Naive thymus-derived CD4-positive, alpha-beta T cell (primary cell): ENCODE measurements around the gene CMTR2. TPM values are rescaled to one million over a fixed set of nuclear protein-coding genes. Genes with fewer than 3 reads are reported as not detected.
"Not testable (repeated sequence)": the region's sequence is repeated elsewhere in the genome, so short reads cannot be mapped to it uniquely, and the experiment has no call there.

Experiments used
- ATAC-seq: fragments of 150-1000 bp; cut with Tn5 transposase; 2 replicates; pipeline ENCODE4 v1.10.0; 2021; ENCODE audit warnings: mild to moderate bottlenecking, moderate library complexity
- CTCF ChIA-PET: fragments of 350-600 bp; sonication (Branson Sonifier 250); formaldehyde crosslinking; loops from one replicate; lab custom pipeline; 2021; ENCODE audit warnings: antibody characterized with exemption; lab: Charles Lee
- POLR2A ChIA-PET: fragments of 350-600 bp; sonication (Branson Sonifier 250); formaldehyde crosslinking; loops from one replicate; lab custom pipeline; 2021; ENCODE audit warnings: antibody characterized with exemption, inconsistent platforms; lab: Charles Lee
- DNase-seq, 9 donors: peaks; one replicate each; pipeline versions ENCODE4 v3.0.0 to v3.0.0-alpha.2; 2020 to 2022; ENCODE audit warnings: mixed read lengths in 1 of 9
- H3K27ac ChIP-seq: one replicate; pipeline ENCODE4 v1.7.0; 2013; ENCODE audit warnings: mild to moderate bottlenecking, low read depth, low read length, moderate library complexity
- H3K27me3 ChIP-seq, 2 donors: one replicate each; pipeline ENCODE4 v1.7.0; 2013; ENCODE audit warnings: low read length in 2 of 2, mild to moderate bottlenecking in 2 of 2, moderate library complexity in 2 of 2; ENCODE audit not compliant: control insufficient read depth in 2 of 2, insufficient read depth in 2 of 2
- H3K36me3 ChIP-seq, 3 experiments: 1 replicate in 2 of 3; 2 replicates in 1 of 3; pipeline ENCODE4 v1.7.0; 2013; ENCODE audit warnings: low read length in 3 of 3, mild to moderate bottlenecking in 3 of 3, moderate library complexity in 1 of 3; ENCODE audit not compliant: insufficient read depth in 3 of 3, control insufficient read depth in 2 of 3
- H3K4me1 ChIP-seq, 2 donors: one replicate each; pipeline ENCODE4 v1.7.0; 2013; ENCODE audit warnings: low read length in 2 of 2, mild to moderate bottlenecking in 2 of 2, moderate library complexity in 1 of 2; ENCODE audit not compliant: control insufficient read depth in 2 of 2, insufficient read depth in 2 of 2
- H3K4me3 ChIP-seq: 2 replicates; pipeline ENCODE4 v1.7.0; 2013; ENCODE audit warnings: mild to moderate bottlenecking, low read length
- H3K9me3 ChIP-seq, 3 experiments: 1 replicate in 2 of 3; 2 replicates in 1 of 3; pipeline ENCODE4 v1.7.0; 2013; ENCODE audit warnings: low read length in 3 of 3; ENCODE audit not compliant: control insufficient read depth in 2 of 3
- H3K27ac Mint-ChIP-seq, 9 donors: one replicate each; pipeline ENCODE4 v1.8.0; 2020 to 2022; ENCODE audit warnings: mixed read lengths in 9 of 9, mild to moderate bottlenecking in 8 of 9, moderate library complexity in 5 of 9, inconsistent platforms in 2 of 9
- H3K27me3 Mint-ChIP-seq, 5 donors: one replicate each; pipeline ENCODE4 v1.8.0; 2021 to 2022; ENCODE audit warnings: mixed read lengths in 5 of 5, mild to moderate bottlenecking in 1 of 5
- H3K36me3 Mint-ChIP-seq, 5 donors: one replicate each; pipeline ENCODE4 v1.8.0; 2020 to 2022; ENCODE audit warnings: mixed read lengths in 5 of 5, mild to moderate bottlenecking in 3 of 5, inconsistent platforms in 1 of 5
- H3K4me1 Mint-ChIP-seq, 7 donors: one replicate each; pipeline ENCODE4 v1.8.0; 2020 to 2022; ENCODE audit warnings: mixed read lengths in 7 of 7, mild to moderate bottlenecking in 3 of 7, inconsistent platforms in 1 of 7
- H3K4me3 Mint-ChIP-seq, 10 donors: one replicate each; pipeline ENCODE4 v1.8.0; 2020 to 2022; ENCODE audit warnings: mild to moderate bottlenecking in 10 of 10, mixed read lengths in 10 of 10, moderate library complexity in 6 of 10, inconsistent platforms in 2 of 10
- H3K9me3 Mint-ChIP-seq, 11 donors: one replicate each; pipeline ENCODE4 v1.8.0; 2020 to 2022; ENCODE audit warnings: mixed read lengths in 11 of 11, mild to moderate bottlenecking in 4 of 11, inconsistent platforms in 1 of 11, moderate library complexity in 1 of 11
- intact Hi-C, 2 donors: fragments of 100-400 bp; cut with micrococcal nuclease; formaldehyde crosslinking; loops; one replicate each; pipeline ENCODE4 v1.15.1; 2023
- polyA plus RNA-seq, 2 donors: library from polyadenylated mRNA; unstranded; fragments of 300-500 nt; fragmentation: Illumina TruSeq; gene quantifications; one replicate each; pipeline ENCODE4 v1.2.3, GENCODE V29; 2021
- total RNA-seq, 6 experiments: library from RNA in 5 of 6; stranded (reverse) in 5 of 6; gene quantifications; 1 replicate in 5 of 6; 2 replicates in 1 of 6; pipeline ENCODE4 v1.2.3 and lab custom pipeline; 2021 to 2026

The CMTR2 gene
- total and polyA plus RNA-seq, 7 experiments from 2014 or later = 8.0 to 28.8 (median 22.3) TPM

DNA sequence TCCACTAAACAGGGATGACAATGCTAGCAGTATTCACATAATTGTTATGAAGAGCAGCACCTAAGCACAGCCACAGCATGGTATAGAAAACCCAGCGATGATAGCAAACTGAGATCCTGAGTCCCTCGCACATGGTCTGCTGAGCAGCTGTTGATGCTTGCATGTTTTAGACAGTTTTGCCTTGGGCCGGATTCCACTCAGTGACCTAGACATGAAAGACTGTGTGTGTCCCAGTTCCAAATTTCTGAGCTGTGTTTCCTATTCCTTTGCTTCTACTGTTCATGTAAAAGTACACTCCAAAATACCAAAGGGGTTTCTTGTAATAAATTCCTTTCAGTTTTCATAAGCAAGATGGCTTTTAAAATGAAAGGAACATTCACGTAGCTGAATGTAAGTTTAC lies 30.8 kb upstream of the CMTR2 start:
- Histone ChIP-seq H3K4me3 (no peak overlapping the region), H3K4me1 (no peaks in the 10 kb centered on the region), H3K9me3 (no peaks in the 10 kb centered on the region), H3K27ac (no peak overlapping the region), H3K36me3 (no peaks in the 10 kb centered on the region), H3K27me3 (peaks cover 0 to 1% of the 10 kb centered on the region in 2 donors)
- Mint-ChIP-seq H3K36me3 (no peaks in the 10 kb centered on the region), H3K4me1 (no peaks in the 10 kb centered on the region), H3K4me3 (no peak overlapping the region), H3K9me3 (peaks cover 0 to 5% (median 0%) of the 10 kb centered on the region in 11 donors), H3K27me3 (peaks cover 0 to 41% (median 33%) of the 10 kb centered on the region in 5 donors), H3K27ac (no peak overlapping the region)
- CTCF ChIA-PET = no interaction called here
- intact Hi-C loops = no loop called here
- POLR2A ChIA-PET = no interaction called here
- no peak for DNase-seq
- ATAC-seq = no peak

DNA sequence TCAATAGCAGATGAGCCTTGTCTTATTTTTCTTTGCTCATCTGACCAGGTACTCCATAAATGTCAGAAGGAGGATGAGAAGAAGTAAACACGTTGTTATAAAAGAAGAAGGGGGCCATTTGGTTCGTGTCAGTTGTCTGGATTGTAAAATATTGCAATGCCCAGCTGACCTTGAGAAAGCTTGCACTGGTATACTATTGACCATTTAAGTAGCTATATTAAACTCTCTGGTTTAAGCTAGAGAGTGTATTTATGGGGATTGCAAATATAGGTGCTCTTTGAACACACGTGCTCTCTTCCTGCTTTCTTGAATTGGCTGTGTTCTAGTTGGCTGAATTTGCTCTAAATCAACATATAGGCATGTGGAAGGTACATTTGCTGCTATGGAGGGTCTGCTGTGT lies 26.1 kb upstream of the CMTR2 start:
- H3K36me3 Mint-ChIP-seq = no peaks in the 10 kb centered on the region
- peaks cover 11 to 60% (median 53%) of the 10 kb centered on the region in 5 donors for H3K27me3 Mint-ChIP-seq

DNA sequence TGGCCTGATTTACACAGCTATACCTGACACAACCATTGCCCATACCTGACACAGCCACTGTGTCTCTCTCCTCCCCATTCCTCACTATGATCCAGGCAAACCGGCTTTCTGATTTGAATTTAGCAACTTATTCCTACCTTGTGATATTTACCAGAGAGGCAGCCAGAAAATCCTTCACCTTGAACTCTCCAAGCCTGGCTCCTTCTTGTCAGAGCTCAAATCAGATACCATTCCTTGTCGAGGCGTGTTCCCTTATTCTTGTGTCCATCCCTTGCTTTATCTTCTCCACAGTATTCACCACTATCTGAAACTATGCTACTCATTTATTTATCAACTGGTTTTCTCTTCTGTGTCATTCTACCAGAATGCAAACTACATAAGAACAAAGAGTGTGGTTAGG lies 24.4 kb upstream of the CMTR2 start:
- H3K36me3 Mint-ChIP-seq, H3K4me3 Mint-ChIP-seq, H3K9me3 Mint-ChIP-seq, H3K27ac ChIP-seq, H3K9me3 ChIP-seq, H3K4me3 ChIP-seq, CTCF ChIA-PET, POLR2A ChIA-PET, ATAC-seq, H3K4me1 ChIP-seq, H3K27me3 ChIP-seq, intact Hi-C loops, DNase-seq, H3K27ac Mint-ChIP-seq, H3K4me1 Mint-ChIP-seq, H3K36me3 ChIP-seq: not testable (repeated sequence)
- H3K27me3 Mint-ChIP-seq = peaks cover 11 to 66% (median 59%) of the 10 kb centered on the region in 5 donors

More for the DNA sequence above, 26.1 kb upstream of the CMTR2 start:
- peaks cover 0 to 5% of the 10 kb centered on the region in 2 donors for H3K27me3 ChIP-seq
- no peak overlapping the region for H3K4me3 Mint-ChIP-seq
- DNase-seq = no peak
- H3K36me3 ChIP-seq = no peaks in the 10 kb centered on the region
- no peaks in the 10 kb centered on the region for H3K9me3 ChIP-seq
- H3K4me1 Mint-ChIP-seq = no peaks in the 10 kb centered on the region
- H3K27ac ChIP-seq = no peak overlapping the region
- ChIA-PET POLR2A (no interaction called here), CTCF (interaction anchor here (0.7 kb wide), 1 partner anchor 679 kb away, joined by 3 read pairs; no protein-coding TSS in a partner anchor)
- no peak overlapping the region for H3K27ac Mint-ChIP-seq
- no peak overlapping the region for H3K4me3 ChIP-seq
- ATAC-seq = no peak
- peaks cover 0 to 5% (median 0%) of the 10 kb centered on the region in 11 donors for H3K9me3 Mint-ChIP-seq
- no peaks in the 10 kb centered on the region for H3K4me1 ChIP-seq
- intact Hi-C loops = no loop called here

DNA sequence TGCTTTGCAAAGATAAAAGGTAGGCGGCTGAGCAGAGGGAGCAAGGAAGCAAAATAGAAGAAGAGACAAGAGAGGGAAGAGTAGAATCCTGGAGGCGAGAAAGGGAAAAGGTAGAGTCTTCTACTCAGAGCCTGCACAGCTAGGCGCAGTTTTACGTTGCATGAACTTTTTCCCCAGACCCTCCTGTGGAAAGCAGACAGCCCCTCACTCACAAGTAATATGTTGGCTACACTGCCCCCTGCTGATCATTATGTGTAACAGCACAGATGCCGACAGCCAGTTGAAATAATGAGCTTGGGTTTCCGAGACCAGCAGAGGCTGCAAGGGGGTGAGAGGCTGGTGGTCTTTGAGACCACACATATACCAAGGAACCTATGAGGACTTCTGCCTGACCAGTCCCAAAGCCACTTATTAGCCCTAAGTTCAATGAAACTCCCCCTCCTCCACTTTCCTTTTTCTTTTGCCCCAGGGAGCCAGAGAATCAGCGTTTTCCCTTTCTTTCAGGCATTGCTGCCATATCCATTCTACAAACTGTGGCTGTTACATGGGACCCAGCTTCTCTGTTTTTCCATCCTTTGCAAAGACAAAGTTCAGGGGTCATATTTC lies 22.5 kb upstream of the CMTR2 start:
- POLR2A ChIA-PET = no interaction called here
- Mint-ChIP-seq H3K27me3 (peaks cover 14 to 77% (median 74%) of the 10 kb centered on the region in 5 donors), H3K4me1 (no peaks in the 10 kb centered on the region), H3K36me3 (no peaks in the 10 kb centered on the region), H3K4me3 (no peak overlapping the region), H3K27ac (no peak overlapping the region), H3K9me3 (peaks cover 0 to 4% (median 0%) of the 10 kb centered on the region in 11 donors)
- DNase-seq = peak in 5 of 9 donors; percentile 3 to 35 (median 19)
- peak; percentile 58 for ATAC-seq
- Histone ChIP-seq H3K27ac (no peak overlapping the region), H3K36me3 (no peaks in the 10 kb centered on the region), H3K4me3 (no peak overlapping the region), H3K27me3 (peaks cover 0 to 5% of the 10 kb centered on the region in 2 donors), H3K4me1 (no peaks in the 10 kb centered on the region), H3K9me3 (no peaks in the 10 kb centered on the region)
- intact Hi-C loops = loop anchor here (1.0 to 2.0 kb wide), 2 partner anchors 96 to 97 kb away; no protein-coding TSS in a partner anchor
- CTCF ChIA-PET = interaction anchor here (1.0 kb wide), 1 partner anchor 633 kb away, joined by 3 read pairs; no protein-coding TSS in a partner anchor

DNA sequence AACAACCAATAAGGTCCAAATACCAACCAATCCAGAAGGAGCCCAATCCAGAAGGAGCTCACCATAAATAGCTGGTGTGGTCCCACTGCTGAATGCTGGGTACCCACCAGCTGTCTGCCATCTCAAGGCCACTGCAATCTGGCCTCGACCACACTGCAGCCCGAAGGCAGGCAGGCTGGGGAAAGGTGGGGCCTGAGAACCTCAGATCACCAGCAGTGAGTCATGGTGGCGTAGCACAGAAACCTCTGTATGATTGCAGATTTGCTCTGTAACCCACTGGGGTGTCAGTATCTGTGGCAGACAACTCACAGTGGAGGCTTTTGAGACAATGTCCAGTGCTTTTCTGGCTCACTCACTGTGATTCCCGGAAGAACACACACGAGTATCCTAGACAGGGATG lies 14.7 kb upstream of the CMTR2 start:
- Mint-ChIP-seq H3K27ac (no peak overlapping the region), H3K36me3 (peaks cover 0 to 6% (median 0%) of the 10 kb centered on the region in 5 donors), H3K9me3 (peaks cover 0 to 19% (median 10%) of the 10 kb centered on the region in 11 donors), H3K4me1 (no peaks in the 10 kb centered on the region), H3K4me3 (no peak overlapping the region), H3K27me3 (peaks cover 14 to 61% (median 53%) of the 10 kb centered on the region in 5 donors)
- H3K4me1 ChIP-seq = no peaks in the 10 kb centered on the region
- H3K27me3 ChIP-seq = no peaks in the 10 kb centered on the region
- ATAC-seq = no peak
- POLR2A ChIA-PET = no interaction called here
- no peaks in the 10 kb centered on the region for H3K36me3 ChIP-seq
- CTCF ChIA-PET = no interaction called here
- H3K27ac ChIP-seq = no peak overlapping the region
- H3K4me3 ChIP-seq = no peak overlapping the region
- DNase-seq = no peak
- intact Hi-C loops = no loop called here
- no peaks in the 10 kb centered on the region for H3K9me3 ChIP-seq

DNA sequence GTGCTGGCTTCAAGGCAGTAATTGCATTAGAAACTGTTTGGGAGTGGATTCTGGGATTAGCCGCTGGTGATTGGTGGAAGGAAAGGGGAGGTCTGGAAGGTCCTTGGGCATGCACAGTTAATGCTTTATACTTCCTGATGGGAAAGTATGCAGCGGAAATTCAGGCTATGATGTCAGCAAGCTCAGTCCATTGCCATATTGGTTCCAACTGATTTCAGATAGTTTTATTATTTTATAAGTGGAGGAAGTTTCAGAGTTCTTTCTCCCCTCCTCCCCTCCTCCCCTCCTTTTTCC lies 8.1 kb upstream of the CMTR2 start:
- Mint-ChIP-seq H3K36me3 (peaks cover 0 to 6% (median 0%) of the 10 kb centered on the region in 5 donors), H3K27me3 (peaks cover 16 to 57% (median 48%) of the 10 kb centered on the region in 5 donors), H3K4me1 (no peaks in the 10 kb centered on the region), H3K4me3 (no peak overlapping the region), H3K27ac (no peak overlapping the region), H3K9me3 (peaks cover 0 to 10% (median 3%) of the 10 kb centered on the region in 11 donors)
- Histone ChIP-seq H3K27me3 (no peaks in the 10 kb centered on the region), H3K4me3 (no peak overlapping the region), H3K27ac (no peak overlapping the region), H3K9me3 (no peaks in the 10 kb centered on the region), H3K36me3 (no peaks in the 10 kb centered on the region), H3K4me1 (no peaks in the 10 kb centered on the region)
- intact Hi-C loops = no loop called here
- DNase-seq (no peak), ATAC-seq (no peak)
- ChIA-PET CTCF (no interaction called here), POLR2A (no interaction called here)
